Hepatocyte (in vitro differentiated cells): Measurements from ENCODE around the gene SPAG16. TPM values are rescaled to one million over a fixed set of nuclear protein-coding genes. Genes with fewer than 3 reads are reported as not detected.

Experiments
- DNase-seq: peaks from one replicate; pipeline ENCODE4 v3.0.0-alpha.2; 2016; ENCODE audit warnings: low spot score
- H2AFZ ChIP-seq: fragments of 200-600 bp; sonication (generic); 2 replicates; pipeline ENCODE4 v1.6.0; 2016; ENCODE audit warnings: antibody characterized with exemption, mild to moderate bottlenecking
- H3K27ac ChIP-seq: fragments of 200-600 bp; sonication (generic); 2 replicates; pipeline ENCODE4 v1.5.1; 2016; ENCODE audit warnings: mild to moderate bottlenecking
- H3K27me3 ChIP-seq: fragments of 200-600 bp; sonication (generic); 2 replicates; pipeline ENCODE4 v1.6.1; 2016
- H3K36me3 ChIP-seq: fragments of 200-600 bp; sonication (generic); replicated peaks from 2 replicates; pipeline ENCODE4 v1.5.1; 2016; ENCODE audit warnings: low read depth; ENCODE audit not compliant: insufficient read depth
- H3K4me1 ChIP-seq: fragments of 200-600 bp; sonication (generic); 2 replicates; pipeline ENCODE4 v1.5.1; 2016; ENCODE audit warnings: mild to moderate bottlenecking, moderate library complexity; ENCODE audit not compliant: insufficient read depth
- H3K4me2 ChIP-seq: fragments of 200-600 bp; sonication (generic); 2 replicates; pipeline ENCODE4 v1.6.0; 2016
- H3K4me3 ChIP-seq: fragments of 200-600 bp; sonication (generic); 2 replicates; pipeline ENCODE4 v1.5.1; 2016; ENCODE audit warnings: mild to moderate bottlenecking
- H3K79me2 ChIP-seq: fragments of 200-600 bp; sonication (generic); 2 replicates; pipeline ENCODE4 v1.6.0; 2017; ENCODE audit warnings: mild to moderate bottlenecking
- H3K9me2 ChIP-seq: fragments of 200-600 bp; sonication (generic); replicated peaks from 2 replicates; pipeline ENCODE4 v1.6.0; 2017; ENCODE audit warnings: mild to moderate bottlenecking; ENCODE audit not compliant: insufficient read depth
- H3K9me3 ChIP-seq: fragments of 200-600 bp; sonication (generic); 2 replicates; pipeline ENCODE4 v1.5.1; 2016; ENCODE audit warnings: low read depth, mild to moderate bottlenecking
- H4K20me1 ChIP-seq: fragments of 200-600 bp; sonication (generic); 2 replicates; pipeline ENCODE4 v1.6.0; 2016; ENCODE audit warnings: mild to moderate bottlenecking; ENCODE audit not compliant: insufficient read depth, poor library complexity, severe bottlenecking
- EZH2 ChIP-seq: fragments of 200-600 bp; sonication (generic); IDR thresholded peaks from 2 replicates; pipeline ENCODE4 v1.6.1; 2016; ENCODE audit warnings: antibody characterized with exemption, mild to moderate bottlenecking, borderline replicate concordance
- EZH2phosphoT487 ChIP-seq: fragments of 200-600 bp; sonication (generic); IDR thresholded peaks from one replicate; pipeline ENCODE4 v1.6.1; 2018; ENCODE audit warnings: antibody characterized with exemption, mild to moderate bottlenecking, low read depth, moderate library complexity; ENCODE audit not compliant: unreplicated experiment, severe bottlenecking
- WGBS: methylation state at CpG from one replicate; pipeline ENCODE4 v1.1.6; 2016; ENCODE audit warnings: low lambda C conversion rate; ENCODE audit errors: missing lambda C conversion rate; 5-methylcytosine and 5-hydroxymethylcytosine counted together
- polyA plus RNA-seq: library from polyadenylated mRNA; unstranded; fragments of >200 nt; fragmentation: Nextera tagmentation; extraction: Ambion mirVana; gene quantifications from 2 replicates; pipeline ENCODE4 v1.2.1, GENCODE V29; 2016
- total RNA-seq: library from RNA; depleted of rRNA; stranded (reverse); fragments of >200 nt; gene quantifications from 2 replicates; pipeline ENCODE4 v1.2.3, GENCODE V29; 2014
- TF ChIP-seq, protein P1 (sequence below): fragments of 200-600 bp; sonication (generic); IDR thresholded peaks from 2 replicates; pipeline ENCODE4 v1.5.1; 2016; ENCODE audit warnings: antibody characterized with exemption, mild to moderate bottlenecking; ENCODE audit not compliant: poor library complexity

The SPAG16 gene
- total and polyA plus RNA-seq, 2 experiments from 2014 or later: 52.1 to 56.9 TPM

DNA sequence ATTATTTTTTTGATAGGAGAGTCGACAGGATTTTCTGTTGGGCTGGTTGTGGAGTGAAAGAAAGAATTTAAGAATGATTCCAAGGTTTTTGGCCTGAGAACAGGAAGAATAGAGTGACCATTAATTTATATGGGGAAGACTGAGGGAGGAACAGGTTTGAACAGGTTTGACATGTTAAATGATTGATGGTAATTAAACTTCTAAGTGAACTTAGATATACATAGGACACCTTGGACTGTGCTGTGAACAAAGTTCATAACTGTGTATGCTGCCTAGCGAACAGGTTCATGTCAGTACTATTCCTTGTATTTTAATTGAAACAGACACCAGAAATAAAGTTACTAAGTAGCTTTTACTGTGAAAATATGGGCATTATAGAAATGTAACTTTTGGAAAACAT lies 212.0 kb downstream of the SPAG16 start:
- no peak overlapping the region for H2AFZ ChIP-seq
- WGBS: 81% methylated on average over 2 of the region's 2 CpGs
- no peak overlapping the region for H3K4me2 ChIP-seq
- H3K9me2 ChIP-seq: no peaks in the 10 kb centered on the region
- H3K27ac ChIP-seq: no peak overlapping the region
- H3K4me1 ChIP-seq: peaks cover 4% of the 10 kb centered on the region
- H3K9me3 ChIP-seq: no peaks in the 10 kb centered on the region
- no peak overlapping the region for H3K4me3 ChIP-seq
- H3K27me3 ChIP-seq: no peaks in the 10 kb centered on the region
- H3K79me2 ChIP-seq: no peaks in the 10 kb centered on the region
- DNase-seq: no peak
- TF ChIP-seq, protein P1, sequence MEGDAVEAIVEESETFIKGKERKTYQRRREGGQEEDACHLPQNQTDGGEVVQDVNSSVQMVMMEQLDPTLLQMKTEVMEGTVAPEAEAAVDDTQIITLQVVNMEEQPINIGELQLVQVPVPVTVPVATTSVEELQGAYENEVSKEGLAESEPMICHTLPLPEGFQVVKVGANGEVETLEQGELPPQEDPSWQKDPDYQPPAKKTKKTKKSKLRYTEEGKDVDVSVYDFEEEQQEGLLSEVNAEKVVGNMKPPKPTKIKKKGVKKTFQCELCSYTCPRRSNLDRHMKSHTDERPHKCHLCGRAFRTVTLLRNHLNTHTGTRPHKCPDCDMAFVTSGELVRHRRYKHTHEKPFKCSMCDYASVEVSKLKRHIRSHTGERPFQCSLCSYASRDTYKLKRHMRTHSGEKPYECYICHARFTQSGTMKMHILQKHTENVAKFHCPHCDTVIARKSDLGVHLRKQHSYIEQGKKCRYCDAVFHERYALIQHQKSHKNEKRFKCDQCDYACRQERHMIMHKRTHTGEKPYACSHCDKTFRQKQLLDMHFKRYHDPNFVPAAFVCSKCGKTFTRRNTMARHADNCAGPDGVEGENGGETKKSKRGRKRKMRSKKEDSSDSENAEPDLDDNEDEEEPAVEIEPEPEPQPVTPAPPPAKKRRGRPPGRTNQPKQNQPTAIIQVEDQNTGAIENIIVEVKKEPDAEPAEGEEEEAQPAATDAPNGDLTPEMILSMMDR: no peak
- TF ChIP-seq EZH2phosphoT487 (no peak), EZH2 (no peak)
- no peaks in the 10 kb centered on the region for H4K20me1 ChIP-seq
- no peaks in the 10 kb centered on the region for H3K36me3 ChIP-seq

DNA sequence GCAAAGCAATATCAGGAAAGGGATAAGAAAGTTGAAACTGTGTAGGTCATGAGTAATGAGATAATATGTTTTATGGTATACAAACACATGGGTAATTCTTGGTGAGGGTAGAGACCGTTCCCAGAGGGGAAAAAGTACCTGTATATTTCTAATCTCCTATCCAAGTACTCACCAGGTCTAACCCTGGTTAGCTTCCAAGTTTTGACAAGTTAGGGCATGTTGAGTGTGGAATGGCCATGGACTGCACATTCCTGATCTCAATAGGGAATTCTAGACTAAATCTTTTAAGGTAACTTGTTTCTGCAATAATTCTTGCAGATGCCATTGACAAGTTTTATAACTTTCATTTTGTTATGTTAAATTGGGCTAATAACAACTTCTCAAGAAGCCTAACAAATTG lies 216.6 kb downstream of the SPAG16 start:
- no peak overlapping the region for H3K4me3 ChIP-seq
- TF ChIP-seq, protein P1: no peak
- TF ChIP-seq EZH2: no peak
- no peak for TF ChIP-seq EZH2phosphoT487
- no peak overlapping the region for H2AFZ ChIP-seq
- WGBS: 58% methylated on average over 1 of the region's 1 CpG
- no peak overlapping the region for H3K27ac ChIP-seq
- no peaks in the 10 kb centered on the region for H3K27me3 ChIP-seq
- no peaks in the 10 kb centered on the region for H3K9me3 ChIP-seq
- H3K79me2 ChIP-seq: no peaks in the 10 kb centered on the region
- H3K4me2 ChIP-seq: no peak overlapping the region
- no peaks in the 10 kb centered on the region for H4K20me1 ChIP-seq
- H3K36me3 ChIP-seq: no peaks in the 10 kb centered on the region
- peaks cover 4% of the 10 kb centered on the region for H3K4me1 ChIP-seq
- no peaks in the 10 kb centered on the region for H3K9me2 ChIP-seq
- no peak for DNase-seq

DNA sequence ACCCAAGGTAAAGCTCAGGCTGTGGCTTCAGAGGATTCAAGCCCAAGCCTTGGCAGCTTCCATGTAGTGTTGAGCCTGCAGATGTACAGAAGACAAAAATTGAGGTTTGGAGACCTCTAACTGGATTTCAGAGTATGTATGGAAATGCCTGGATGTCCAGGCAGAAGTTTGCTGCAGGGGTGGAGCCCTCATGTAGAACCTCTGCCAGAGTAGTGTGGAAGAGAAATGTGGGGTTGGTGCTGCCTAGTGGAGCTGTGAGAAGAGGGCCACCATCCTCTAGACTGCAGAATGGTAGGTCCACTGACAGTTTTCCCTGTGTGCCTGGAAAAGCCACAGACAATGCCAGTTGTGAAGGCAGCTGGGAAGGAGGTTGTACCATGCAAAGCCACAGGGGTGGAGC lies 239.9 kb downstream of the SPAG16 start:
- Histone ChIP-seq H3K9me3 (no peaks in the 10 kb centered on the region), H3K27ac (no peak overlapping the region), H4K20me1 (no peaks in the 10 kb centered on the region), H3K36me3 (no peaks in the 10 kb centered on the region), H3K27me3 (no peaks in the 10 kb centered on the region), H3K4me3 (no peak overlapping the region), H2AFZ (no peak overlapping the region), H3K79me2 (no peaks in the 10 kb centered on the region), H3K4me2 (no peak overlapping the region), H3K9me2 (no peaks in the 10 kb centered on the region), H3K4me1 (no peaks in the 10 kb centered on the region)
- no peak for DNase-seq
- TF ChIP-seq, protein P1: no peak
- TF ChIP-seq EZH2phosphoT487 (no peak), EZH2 (no peak)

DNA sequence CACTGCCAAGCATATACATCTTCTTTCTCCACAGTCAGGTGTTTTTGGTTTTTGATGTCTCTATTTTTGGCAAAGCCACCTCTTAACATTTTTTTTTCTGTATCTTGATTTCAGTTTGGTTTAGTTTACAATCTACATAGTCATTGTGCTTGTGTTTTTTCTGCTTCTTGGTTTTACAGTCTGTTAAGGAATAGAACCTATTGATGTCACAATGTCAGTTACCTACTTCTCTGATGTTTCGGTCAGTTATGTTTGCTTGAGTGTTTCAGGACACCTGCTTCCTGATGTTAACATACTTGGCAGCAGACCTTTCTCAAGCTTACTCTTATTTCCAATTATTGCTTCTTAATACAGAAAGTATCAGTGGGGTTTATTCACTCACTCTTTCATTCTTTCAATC lies 253.3 kb downstream of the SPAG16 start:
- Histone ChIP-seq H3K36me3 (no peaks in the 10 kb centered on the region), H3K4me3 (no peak overlapping the region), H3K27ac (no peak overlapping the region), H3K9me2 (no peaks in the 10 kb centered on the region), H3K27me3 (no peaks in the 10 kb centered on the region), H3K4me2 (no peak overlapping the region), H3K4me1 (no peaks in the 10 kb centered on the region), H3K9me3 (no peaks in the 10 kb centered on the region), H3K79me2 (no peaks in the 10 kb centered on the region), H4K20me1 (no peaks in the 10 kb centered on the region), H2AFZ (no peak overlapping the region)
- 76% methylated on average over 1 of the region's 1 CpG for WGBS
- TF ChIP-seq EZH2 (no peak), EZH2phosphoT487 (no peak)
- TF ChIP-seq, protein P1: no peak
- DNase-seq: no peak
